ENCODE results near the gene TTC21A.

Gene TTC21A

DNA sequence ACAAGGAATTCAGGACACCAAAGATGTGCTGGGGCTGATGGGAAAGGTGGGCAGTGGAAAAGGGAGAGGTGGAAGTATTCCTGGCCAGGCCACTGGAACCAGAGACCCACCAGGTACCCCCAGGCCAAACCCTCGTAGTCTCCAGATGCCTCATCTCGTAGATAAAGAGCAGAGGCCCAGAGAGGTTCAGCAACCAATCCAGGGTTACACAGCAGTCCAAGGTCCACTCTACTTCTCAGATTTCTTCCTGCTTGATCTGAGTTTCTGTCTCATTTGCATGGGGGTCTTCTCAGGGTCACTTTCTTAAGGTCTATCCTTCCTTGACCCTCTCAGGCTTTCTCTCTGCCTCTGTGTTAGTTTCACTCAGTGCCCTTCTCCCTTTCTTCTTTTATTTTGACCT lies 5.1 kb downstream of the TTC21A start:
- no peak for TF ChIP-seq ARNTL (CRISPR knock-in tag; IDR thresholded peaks at IDR 0.05; ENCODE audit: borderline replicate concordance, low read depth)
- no peak for ATAC-seq

DNA sequence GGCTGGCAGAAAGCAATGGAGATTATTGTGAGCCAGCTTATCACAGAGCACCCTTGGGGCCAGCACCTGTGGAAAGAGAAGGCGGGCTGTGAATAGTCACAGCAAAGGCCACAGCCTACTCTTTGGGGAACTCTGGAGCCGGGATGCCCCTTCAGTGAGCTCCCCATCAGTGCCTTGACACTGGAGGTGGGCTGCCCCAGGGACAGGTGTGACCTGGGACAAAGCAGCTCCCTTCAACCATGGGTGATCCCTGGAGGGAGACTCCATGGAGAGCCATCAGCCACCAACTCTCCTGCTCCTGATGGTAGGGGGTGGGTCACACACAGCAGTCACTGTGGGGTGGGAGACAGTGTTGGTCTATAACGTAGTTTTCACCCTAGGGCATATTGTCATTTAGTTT lies 5.8 kb downstream of the TTC21A start:
- ATAC-seq: no peak
- no peak for TF ChIP-seq TCF4 (CRISPR knock-in tag; IDR thresholded peaks at IDR 0.05; ENCODE audit: borderline replicate concordance)

DNA sequence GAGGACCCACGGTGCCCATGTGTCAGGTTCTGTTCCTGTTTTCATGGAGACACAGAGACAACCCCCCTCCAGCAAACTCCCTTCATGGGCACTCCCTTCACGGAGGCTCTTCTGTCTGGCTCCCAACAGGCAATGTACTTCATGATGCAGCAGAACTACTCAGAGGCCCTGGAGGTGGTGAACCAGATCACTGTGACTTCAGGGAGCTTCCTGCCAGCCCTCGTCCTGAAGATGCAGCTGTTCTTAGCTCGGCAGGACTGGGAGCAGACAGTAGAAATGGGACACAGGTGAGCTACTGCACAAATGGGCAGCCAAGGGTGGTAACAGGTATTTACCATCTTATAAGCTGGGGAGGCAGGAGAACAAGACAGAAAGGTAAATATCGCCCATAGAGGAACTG lies 7.0 kb downstream of the TTC21A start:
- TF ChIP-seq SNAI2 (CRISPR knock-in tag; IDR thresholded peaks at IDR 0.05) (no peak), ISL1 (CRISPR knock-in tag; IDR thresholded peaks at IDR 0.05) (no peak), TCF4 (CRISPR knock-in tag; IDR thresholded peaks at IDR 0.05; ENCODE audit: borderline replicate concordance) (no peak), ZC3H10 (CRISPR knock-in tag; IDR thresholded peaks at IDR 0.05) (no peak)
- ATAC-seq: no peak

DNA sequence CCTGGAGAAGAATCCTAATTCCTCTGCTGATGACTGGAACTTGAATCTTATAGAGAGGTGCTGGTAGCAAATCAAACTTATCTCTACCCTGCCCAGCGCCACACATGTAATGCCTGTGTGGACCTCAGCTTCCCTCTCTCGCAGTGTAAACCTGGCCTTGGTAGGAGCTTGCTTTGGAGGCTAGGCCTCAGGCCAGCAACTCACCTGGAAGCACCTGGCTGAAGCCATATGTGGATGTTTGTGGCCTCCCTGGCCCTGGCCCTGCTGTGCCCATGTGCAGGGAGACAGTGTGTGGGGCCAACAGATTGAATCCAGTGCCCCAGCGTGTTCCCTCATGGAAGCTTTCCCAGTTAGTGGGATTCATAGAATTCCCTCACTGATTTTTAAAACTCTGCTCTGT lies 8.4 kb downstream of the TTC21A start:
- no peak for TF ChIP-seq BACH2 (CRISPR knock-in tag; IDR thresholded peaks at IDR 0.05; ENCODE audit: borderline replicate concordance)
- no peak for TF ChIP-seq CSDC2 (CRISPR knock-in tag; IDR thresholded peaks at IDR 0.05)
- no peak for TF ChIP-seq RARB (CRISPR knock-in tag; IDR thresholded peaks at IDR 0.05)
- TF ChIP-seq ZNF565 (CRISPR knock-in tag; conservative IDR thresholded peaks at IDR 0.05; ENCODE audit: low read depth): no peak
- no peak for TF ChIP-seq TCF4 (CRISPR knock-in tag; IDR thresholded peaks at IDR 0.05; ENCODE audit: borderline replicate concordance)
- TF ChIP-seq ZFP30 (CRISPR knock-in tag; IDR thresholded peaks at IDR 0.05): no peak
- TF ChIP-seq ZFP3 (CRISPR knock-in tag; IDR thresholded peaks at IDR 0.05): no peak
- TF ChIP-seq SNAI2 (CRISPR knock-in tag; IDR thresholded peaks at IDR 0.05): no peak
- TF ChIP-seq, protein P1, sequence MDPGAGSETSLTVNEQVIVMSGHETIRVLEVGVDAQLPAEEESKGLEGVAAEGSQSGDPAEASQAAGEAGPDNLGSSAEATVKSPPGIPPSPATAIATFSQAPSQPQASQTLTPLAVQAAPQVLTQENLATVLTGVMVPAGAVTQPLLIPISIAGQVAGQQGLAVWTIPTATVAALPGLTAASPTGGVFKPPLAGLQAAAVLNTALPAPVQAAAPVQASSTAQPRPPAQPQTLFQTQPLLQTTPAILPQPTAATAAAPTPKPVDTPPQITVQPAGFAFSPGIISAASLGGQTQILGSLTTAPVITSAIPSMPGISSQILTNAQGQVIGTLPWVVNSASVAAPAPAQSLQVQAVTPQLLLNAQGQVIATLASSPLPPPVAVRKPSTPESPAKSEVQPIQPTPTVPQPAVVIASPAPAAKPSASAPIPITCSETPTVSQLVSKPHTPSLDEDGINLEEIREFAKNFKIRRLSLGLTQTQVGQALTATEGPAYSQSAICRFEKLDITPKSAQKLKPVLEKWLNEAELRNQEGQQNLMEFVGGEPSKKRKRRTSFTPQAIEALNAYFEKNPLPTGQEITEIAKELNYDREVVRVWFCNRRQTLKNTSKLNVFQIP (CRISPR knock-in tag; IDR thresholded peaks at IDR 0.05; ENCODE audit: borderline replicate concordance, low read depth): no peak
- TF ChIP-seq OSR1 (CRISPR knock-in tag; IDR thresholded peaks at IDR 0.05): no peak
- no peak for TF ChIP-seq ZC3H10 (CRISPR knock-in tag; IDR thresholded peaks at IDR 0.05)
- TF ChIP-seq, protein P2, sequence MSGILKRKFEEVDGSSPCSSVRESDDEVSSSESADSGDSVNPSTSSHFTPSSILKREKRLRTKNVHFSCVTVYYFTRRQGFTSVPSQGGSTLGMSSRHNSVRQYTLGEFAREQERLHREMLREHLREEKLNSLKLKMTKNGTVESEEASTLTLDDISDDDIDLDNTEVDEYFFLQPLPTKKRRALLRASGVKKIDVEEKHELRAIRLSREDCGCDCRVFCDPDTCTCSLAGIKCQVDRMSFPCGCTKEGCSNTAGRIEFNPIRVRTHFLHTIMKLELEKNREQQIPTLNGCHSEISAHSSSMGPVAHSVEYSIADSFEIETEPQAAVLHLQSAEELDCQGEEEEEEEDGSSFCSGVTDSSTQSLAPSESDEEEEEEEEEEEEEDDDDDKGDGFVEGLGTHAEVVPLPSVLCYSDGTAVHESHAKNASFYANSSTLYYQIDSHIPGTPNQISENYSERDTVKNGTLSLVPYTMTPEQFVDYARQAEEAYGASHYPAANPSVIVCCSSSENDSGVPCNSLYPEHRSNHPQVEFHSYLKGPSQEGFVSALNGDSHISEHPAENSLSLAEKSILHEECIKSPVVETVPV (CRISPR knock-in tag; IDR thresholded peaks at IDR 0.05): no peak
- TF ChIP-seq, protein P3, sequence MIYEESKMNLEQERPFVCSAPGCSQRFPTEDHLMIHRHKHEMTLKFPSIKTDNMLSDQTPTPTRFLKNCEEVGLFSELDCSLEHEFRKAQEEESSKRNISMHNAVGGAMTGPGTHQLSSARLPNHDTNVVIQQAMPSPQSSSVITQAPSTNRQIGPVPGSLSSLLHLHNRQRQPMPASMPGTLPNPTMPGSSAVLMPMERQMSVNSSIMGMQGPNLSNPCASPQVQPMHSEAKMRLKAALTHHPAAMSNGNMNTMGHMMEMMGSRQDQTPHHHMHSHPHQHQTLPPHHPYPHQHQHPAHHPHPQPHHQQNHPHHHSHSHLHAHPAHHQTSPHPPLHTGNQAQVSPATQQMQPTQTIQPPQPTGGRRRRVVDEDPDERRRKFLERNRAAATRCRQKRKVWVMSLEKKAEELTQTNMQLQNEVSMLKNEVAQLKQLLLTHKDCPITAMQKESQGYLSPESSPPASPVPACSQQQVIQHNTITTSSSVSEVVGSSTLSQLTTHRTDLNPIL (CRISPR knock-in tag; IDR thresholded peaks at IDR 0.05; ENCODE audit: low read depth): no peak
- TF ChIP-seq, protein P4, sequence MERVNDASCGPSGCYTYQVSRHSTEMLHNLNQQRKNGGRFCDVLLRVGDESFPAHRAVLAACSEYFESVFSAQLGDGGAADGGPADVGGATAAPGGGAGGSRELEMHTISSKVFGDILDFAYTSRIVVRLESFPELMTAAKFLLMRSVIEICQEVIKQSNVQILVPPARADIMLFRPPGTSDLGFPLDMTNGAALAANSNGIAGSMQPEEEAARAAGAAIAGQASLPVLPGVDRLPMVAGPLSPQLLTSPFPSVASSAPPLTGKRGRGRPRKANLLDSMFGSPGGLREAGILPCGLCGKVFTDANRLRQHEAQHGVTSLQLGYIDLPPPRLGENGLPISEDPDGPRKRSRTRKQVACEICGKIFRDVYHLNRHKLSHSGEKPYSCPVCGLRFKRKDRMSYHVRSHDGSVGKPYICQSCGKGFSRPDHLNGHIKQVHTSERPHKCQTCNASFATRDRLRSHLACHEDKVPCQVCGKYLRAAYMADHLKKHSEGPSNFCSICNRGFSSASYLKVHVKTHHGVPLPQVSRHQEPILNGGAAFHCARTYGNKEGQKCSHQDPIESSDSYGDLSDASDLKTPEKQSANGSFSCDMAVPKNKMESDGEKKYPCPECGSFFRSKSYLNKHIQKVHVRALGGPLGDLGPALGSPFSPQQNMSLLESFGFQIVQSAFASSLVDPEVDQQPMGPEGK (CRISPR knock-in tag; IDR thresholded peaks at IDR 0.05; ENCODE audit: borderline replicate concordance): no peak
- ATAC-seq: no peak

DNA sequence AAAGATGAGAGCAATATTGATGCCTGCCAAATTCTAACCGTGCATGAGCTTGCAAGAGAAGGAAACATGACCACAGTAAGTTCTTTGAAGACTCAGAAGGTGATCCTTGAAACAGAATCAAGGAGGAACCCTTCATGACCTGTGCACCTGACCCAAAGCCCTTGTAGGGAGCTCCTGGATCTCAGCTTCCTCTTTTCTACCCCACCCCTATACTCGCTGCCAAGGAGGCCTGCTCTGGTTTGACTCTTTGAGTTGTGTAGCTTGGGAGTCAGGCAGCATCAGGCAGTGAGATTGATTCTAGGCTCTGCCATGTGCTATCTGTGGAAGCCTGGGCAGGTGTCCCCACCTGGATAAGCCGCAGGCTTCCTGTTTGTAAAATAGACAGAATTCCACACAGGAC lies 10.6 kb downstream of the TTC21A start:
- ATAC-seq: no peak
- TF ChIP-seq BACH2 (CRISPR knock-in tag; IDR thresholded peaks at IDR 0.05; ENCODE audit: borderline replicate concordance): no peak
- no peak for TF ChIP-seq TCF4 (CRISPR knock-in tag; IDR thresholded peaks at IDR 0.05; ENCODE audit: borderline replicate concordance)
- no peak for TF ChIP-seq ISL1 (CRISPR knock-in tag; IDR thresholded peaks at IDR 0.05)
- no peak for TF ChIP-seq ZNF70 (CRISPR knock-in tag; IDR thresholded peaks at IDR 0.05)
- no peak for TF ChIP-seq ESRRG (CRISPR knock-in tag; IDR thresholded peaks at IDR 0.05)
- TF ChIP-seq, protein P1 (CRISPR knock-in tag; IDR thresholded peaks at IDR 0.05; ENCODE audit: borderline replicate concordance, low read depth): no peak
- TF ChIP-seq, protein P2 (CRISPR knock-in tag; IDR thresholded peaks at IDR 0.05): no peak
- no peak for TF ChIP-seq TOX (CRISPR knock-in tag; IDR thresholded peaks at IDR 0.05; ENCODE audit: borderline replicate concordance)
- no peak for TF ChIP-seq ZFP30 (CRISPR knock-in tag; IDR thresholded peaks at IDR 0.05)
- no peak for TF ChIP-seq RARB (CRISPR knock-in tag; IDR thresholded peaks at IDR 0.05)
- no peak for TF ChIP-seq SNAI2 (CRISPR knock-in tag; IDR thresholded peaks at IDR 0.05)
- TF ChIP-seq ZNF565 (CRISPR knock-in tag; conservative IDR thresholded peaks at IDR 0.05; ENCODE audit: low read depth): no peak
- TF ChIP-seq, protein P4 (CRISPR knock-in tag; IDR thresholded peaks at IDR 0.05; ENCODE audit: borderline replicate concordance): no peak

All from SK-N-SH treated with all-trans-retinoic acid at 6 μM for 48 hours (cell line).